H1 (cell line): ENCODE results near the gene BSN. TPM values are rescaled to one million over a fixed set of nuclear protein-coding genes. Genes with fewer than 3 reads are reported as not detected.

Experiments used
- CHD1 ChIP-seq: IDR thresholded peaks from 2 replicates; pipeline ENCODE4 v1.6.1; 2012; ENCODE audit warnings: low read depth, low read length, improper control_type of control experiment
- NRF1 ChIP-seq: IDR thresholded peaks from 2 replicates; pipeline ENCODE4 v1.6.1; 2011; ENCODE audit warnings: mild to moderate bottlenecking, low read depth, low read length, improper control_type of control experiment
- RAD21 ChIP-seq, 2 experiments: IDR thresholded peaks in 1 of 2; conservative IDR thresholded peaks in 1 of 2; 2 replicates each; pipeline ENCODE4 v1.6.1; 2011; ENCODE audit warnings: low read depth in 2 of 2, low read length in 2 of 2, improper control_type of control experiment in 1 of 2, inconsistent platforms in 1 of 2, mild to moderate bottlenecking in 1 of 2, moderate library complexity in 1 of 2
- SIN3A ChIP-seq, 2 experiments: IDR thresholded peaks in 1 of 2; conservative IDR thresholded peaks in 1 of 2; 2 replicates each; pipeline ENCODE4 v1.6.1; 2011 to 2012; ENCODE audit warnings: low read length in 2 of 2, improper control_type of control experiment in 1 of 2, low read depth in 1 of 2, mild to moderate bottlenecking in 1 of 2
- TBP ChIP-seq: IDR thresholded peaks from 2 replicates; pipeline ENCODE4 v1.6.1; 2011; ENCODE audit warnings: low read depth, low read length, improper control_type of control experiment
- polyA plus RNA-seq, 7 experiments: library from polyadenylated mRNA; depleted of rRNA in 3 of 7; stranded (reverse) in 5 of 7; unstranded in 2 of 7; fragments of >200 nt in 5 of 7; fragments of 200-250 nt in 2 of 7; gene quantifications; 1 replicate in 5 of 7; 2 replicates in 1 of 7; 4 replicates in 1 of 7; pipeline versions ENCODE4 v1.2.1 to v1.2.3, GENCODE V29; 2011 to 2013; ENCODE audit warnings: missing spikeins in 2 of 7, mixed read lengths in 2 of 7
- total RNA-seq: library from RNA; stranded (reverse); fragmentation: NEBNext Ultra II Directional; extraction: Animal tissue kit (Norgen Biotek cat#: 25700); gene quantifications from 2 replicates; pipeline ENCODE4 v1.2.1, GENCODE V29; 2021
- TF ChIP-seq, protein P1 (sequence below), 3 experiments: IDR thresholded peaks; 1 replicate in 2 of 3; 2 replicates in 1 of 3; pipeline versions ENCODE4 v1.5.1 to v1.6.1; 2011; ENCODE audit warnings: low read length in 3 of 3, mild to moderate bottlenecking in 3 of 3, inconsistent platforms in 2 of 3, low read depth in 1 of 3, moderate library complexity in 1 of 3; ENCODE audit not compliant: insufficient read depth in 1 of 3; ENCODE audit errors: control extremely low read depth in 1 of 3

BSN gene
- total and polyA plus RNA-seq, 2 of the 8 experiments (the other 6 are each of a cell fraction or from before 2014, with no cell fraction given): 0.60 to 3.0 TPM

DNA sequence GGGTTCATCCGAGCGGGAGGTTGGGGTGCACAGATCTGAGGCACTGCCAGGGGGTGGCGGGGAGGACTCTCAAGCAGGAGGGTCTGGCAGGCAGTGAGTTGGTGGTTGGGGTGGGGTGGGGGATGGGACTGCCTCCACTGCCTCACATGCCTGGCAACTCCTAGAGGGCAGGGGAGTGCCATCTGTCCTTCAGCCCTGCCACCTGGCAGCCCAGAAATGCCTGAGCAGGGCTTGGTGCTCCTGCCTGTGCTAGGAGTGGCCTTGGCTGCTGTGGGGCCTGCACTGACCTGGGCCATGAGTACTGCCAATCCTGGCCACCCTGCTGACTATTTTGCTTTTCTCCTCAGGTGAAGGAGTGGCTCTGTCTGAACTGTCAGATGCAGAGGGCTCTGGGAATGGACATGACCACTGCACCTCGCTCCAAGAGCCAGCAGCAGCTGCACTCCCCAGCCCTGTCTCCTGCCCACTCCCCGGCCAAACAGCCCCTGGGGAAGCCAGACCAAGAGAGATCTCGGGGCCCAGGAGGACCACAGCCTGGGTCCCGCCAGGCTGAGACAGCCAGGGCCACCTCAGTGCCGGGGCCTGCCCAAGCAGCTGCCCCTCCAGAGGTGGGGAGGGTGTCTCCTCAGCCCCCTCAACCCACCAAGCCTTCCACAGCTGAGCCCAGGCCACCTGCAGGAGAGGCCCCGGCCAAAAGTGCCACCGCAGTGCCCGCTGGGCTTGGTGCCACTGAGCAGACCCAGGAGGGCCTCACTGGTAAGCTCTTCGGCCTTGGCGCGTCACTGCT lies 87.8 kb downstream of the BSN start (continued):
- TF ChIP-seq TBP: no peak
- no peak for TF ChIP-seq RAD21 (IDR thresholded peaks at IDR 0.05 in 1 of 2, conservative IDR thresholded peaks at IDR 0.05 in 1 of 2; ENCODE audit: low read depth in 2 of 2, low read length in 2 of 2)
- TF ChIP-seq, protein P1, sequence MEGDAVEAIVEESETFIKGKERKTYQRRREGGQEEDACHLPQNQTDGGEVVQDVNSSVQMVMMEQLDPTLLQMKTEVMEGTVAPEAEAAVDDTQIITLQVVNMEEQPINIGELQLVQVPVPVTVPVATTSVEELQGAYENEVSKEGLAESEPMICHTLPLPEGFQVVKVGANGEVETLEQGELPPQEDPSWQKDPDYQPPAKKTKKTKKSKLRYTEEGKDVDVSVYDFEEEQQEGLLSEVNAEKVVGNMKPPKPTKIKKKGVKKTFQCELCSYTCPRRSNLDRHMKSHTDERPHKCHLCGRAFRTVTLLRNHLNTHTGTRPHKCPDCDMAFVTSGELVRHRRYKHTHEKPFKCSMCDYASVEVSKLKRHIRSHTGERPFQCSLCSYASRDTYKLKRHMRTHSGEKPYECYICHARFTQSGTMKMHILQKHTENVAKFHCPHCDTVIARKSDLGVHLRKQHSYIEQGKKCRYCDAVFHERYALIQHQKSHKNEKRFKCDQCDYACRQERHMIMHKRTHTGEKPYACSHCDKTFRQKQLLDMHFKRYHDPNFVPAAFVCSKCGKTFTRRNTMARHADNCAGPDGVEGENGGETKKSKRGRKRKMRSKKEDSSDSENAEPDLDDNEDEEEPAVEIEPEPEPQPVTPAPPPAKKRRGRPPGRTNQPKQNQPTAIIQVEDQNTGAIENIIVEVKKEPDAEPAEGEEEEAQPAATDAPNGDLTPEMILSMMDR (IDR thresholded peaks at IDR 0.05; ENCODE audit: control extremely low read depth in 1 of 3, insufficient read depth in 1 of 3, low read depth in 1 of 3, low read length in 3 of 3): no peak
- TF ChIP-seq SIN3A (conservative IDR thresholded peaks at IDR 0.05 in 1 of 2, IDR thresholded peaks at IDR 0.05 in 1 of 2; ENCODE audit: low read depth in 1 of 2, low read length in 2 of 2): no peak
- TF ChIP-seq NRF1: no peak
- no peak for TF ChIP-seq CHD1
- TF ChIP-seq, all 59 proteins: peak for 0
